Neural progenitor cell (in vitro differentiated cells): ENCODE results near the gene ZNF57. TPM values are rescaled to one million over a fixed set of nuclear protein-coding genes. Genes with fewer than 3 reads are reported as not detected.

Experiments
- DNase-seq: peaks from one replicate; pipeline ENCODE4 v3.0.0-alpha.2; 2016; ENCODE audit warnings: low spot score
- H2AFZ ChIP-seq: fragments of 200-600 bp; sonication (generic); replicated peaks from 2 replicates; pipeline ENCODE4 v1.6.1; 2016; ENCODE audit warnings: antibody characterized with exemption
- H3F3A ChIP-seq: fragments of 200-600 bp; sonication (generic); 2 replicates; pipeline ENCODE4 v1.6.1; 2016; ENCODE audit warnings: antibody characterized with exemption, low read depth
- H3K27ac ChIP-seq: fragments of 200-600 bp; sonication (generic); 2 replicates; pipeline ENCODE4 v1.5.1; 2016; ENCODE audit warnings: mild to moderate bottlenecking
- H3K27me3 ChIP-seq: fragments of 200-600 bp; sonication (generic); 2 replicates; pipeline ENCODE4 v1.6.1; 2016; ENCODE audit warnings: mild to moderate bottlenecking, moderate library complexity
- H3K36me3 ChIP-seq: fragments of 200-600 bp; sonication (generic); 2 replicates; pipeline ENCODE4 v1.5.1; 2016
- H3K4me1 ChIP-seq: fragments of 200-600 bp; sonication (generic); 2 replicates; pipeline ENCODE4 v1.6.1; 2016; ENCODE audit warnings: mixed run types
- H3K4me2 ChIP-seq: fragments of 200-600 bp; sonication (generic); 2 replicates; pipeline ENCODE4 v1.6.1; 2016
- H3K4me3 ChIP-seq: fragments of 200-600 bp; sonication (generic); 2 replicates; pipeline ENCODE4 v1.5.1; 2016
- H3K79me2 ChIP-seq: fragments of 200-600 bp; sonication (generic); 2 replicates; pipeline ENCODE4 v1.6.1; 2016; ENCODE audit warnings: low read depth
- H3K9ac ChIP-seq: fragments of 200-600 bp; sonication (generic); 2 replicates; pipeline ENCODE4 v1.6.1; 2016
- H3K9me3 ChIP-seq: fragments of 200-600 bp; sonication (generic); 2 replicates; pipeline ENCODE4 v1.5.1; 2016; ENCODE audit warnings: low read depth
- H4K20me1 ChIP-seq: fragments of 200-600 bp; sonication (generic); 2 replicates; pipeline ENCODE4 v1.6.1; 2016; ENCODE audit warnings: low read depth
- H3K27ac Mint-ChIP-seq: 3 replicates; pipeline ENCODE4 v1.8.0; 2021; ENCODE audit warnings: mixed read lengths
- H3K27me3 Mint-ChIP-seq: 2 replicates; pipeline ENCODE4 v1.8.0; 2022; ENCODE audit warnings: low read depth, mild to moderate bottlenecking, inconsistent platforms, moderate library complexity, mixed read lengths; ENCODE audit not compliant: insufficient read depth
- H3K36me3 Mint-ChIP-seq: 3 replicates; pipeline ENCODE4 v1.8.0; 2021; ENCODE audit warnings: mixed read lengths
- H3K4me1 Mint-ChIP-seq: 3 replicates; pipeline ENCODE4 v1.8.0; 2021; ENCODE audit warnings: mixed read lengths
- H3K4me3 Mint-ChIP-seq: 3 replicates; pipeline ENCODE4 v1.8.0; 2021; ENCODE audit warnings: mild to moderate bottlenecking, moderate library complexity, mixed read lengths
- H3K9me3 Mint-ChIP-seq: 3 replicates; pipeline ENCODE4 v1.8.0; 2020; ENCODE audit warnings: mixed read lengths
- CTCF ChIP-seq: fragments of 200-600 bp; sonication (generic); IDR thresholded peaks from 2 replicates; pipeline ENCODE4 v1.5.1; 2017; ENCODE audit warnings: antibody characterized with exemption, mild to moderate bottlenecking
- EZH2 ChIP-seq: fragments of 200-600 bp; sonication (generic); IDR thresholded peaks from 2 replicates; pipeline ENCODE4 v1.6.1; 2017; ENCODE audit warnings: antibody characterized with exemption, mild to moderate bottlenecking, moderate library complexity
- EZH2phosphoT487 ChIP-seq: fragments of 200-600 bp; sonication (generic); IDR thresholded peaks from 2 replicates; pipeline ENCODE4 v1.6.1; 2017; ENCODE audit warnings: antibody characterized with exemption
- total RNA-seq: library from RNA; depleted of rRNA; stranded (reverse); fragments of >200 nt; gene quantifications from 2 replicates; pipeline ENCODE4 v1.2.3, GENCODE V29; 2015; ENCODE audit warnings: low replicate concordance

ZNF57 gene
- total RNA-seq, 1 donor from 2014 or later, result 5.6 TPM

DNA sequence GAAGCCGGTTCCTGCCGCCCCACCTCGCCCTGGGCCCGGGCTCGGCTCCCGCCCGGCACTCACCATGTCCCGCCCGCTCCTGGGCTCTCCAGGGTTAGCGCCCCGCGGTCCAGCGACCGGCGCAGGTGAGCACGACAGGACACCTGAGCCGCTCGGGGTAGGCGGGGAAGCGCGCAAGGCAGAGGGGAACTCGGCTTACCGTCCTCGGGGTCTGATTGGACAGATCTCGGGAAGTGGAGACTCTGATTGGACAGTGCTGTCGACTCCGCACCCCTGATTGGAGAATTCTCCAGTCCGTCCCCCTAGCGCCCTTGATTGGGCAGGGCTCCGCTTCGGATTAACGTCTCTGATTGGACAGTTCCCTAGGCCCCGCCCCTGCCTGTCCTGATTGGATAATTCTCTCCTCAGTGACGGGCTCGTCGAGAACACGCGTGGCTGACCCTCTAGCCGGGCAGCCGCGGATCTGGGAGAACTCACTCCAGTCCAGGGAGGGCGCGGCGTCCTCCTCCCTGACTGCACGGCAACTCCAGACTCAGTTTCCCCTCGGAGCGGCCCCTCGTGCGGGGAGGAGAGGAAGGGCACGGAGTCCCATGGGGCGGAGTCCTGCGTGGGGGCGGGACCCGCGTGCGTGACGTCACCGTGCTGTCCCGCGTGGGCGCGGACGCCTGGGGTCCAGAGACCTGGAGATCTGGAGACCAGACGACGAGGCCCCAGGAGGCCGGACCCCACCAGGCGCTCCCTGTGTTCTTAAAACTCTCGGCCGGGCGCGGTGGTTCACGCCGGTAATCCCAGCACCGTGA, 44.2 kb downstream of the ZNF57 start, which contains the start of gene ZNF77:
ZNF77 (minus strand) TSS at position 197 of the 800 bp plus-strand sequence; CDS start at position 66, 131 bp downstream.
- Histone ChIP-seq H3K4me3 (peak within 1 kb of the TSS; percentile 84), H3K27me3 (no peaks in the 10 kb centered on the region), H3K4me1 (peaks cover 6% of the 10 kb centered on the region), H3F3A (peaks cover 27% of the 10 kb centered on the region), H2AFZ (peak within 1 kb of the TSS; percentile 85), H3K36me3 (no peaks in the 10 kb centered on the region), H3K9me3 (no peaks in the 10 kb centered on the region), H4K20me1 (peaks cover 12% of the 10 kb centered on the region), H3K79me2 (peaks cover 19% of the 10 kb centered on the region), H3K9ac (peak within 1 kb of the TSS; percentile 45), H3K4me2 (peak within 1 kb of the TSS; percentile 93), H3K27ac (no peak within 1 kb of the TSS)
- Mint-ChIP-seq H3K9me3 (no peaks in the 10 kb centered on the region), H3K4me1 (peaks cover 18% of the 10 kb centered on the region), H3K4me3 (peak within 1 kb of the TSS; percentile 96), H3K27me3 (peaks cover 3% of the 10 kb centered on the region), H3K36me3 (peaks cover 6% of the 10 kb centered on the region), H3K27ac (peak within 1 kb of the TSS; percentile 69)
- TF ChIP-seq CTCF, result no peak
- peak; percentile 2 for TF ChIP-seq EZH2
- no peak for TF ChIP-seq EZH2phosphoT487
- peak; percentile 99 for DNase-seq

DNA sequence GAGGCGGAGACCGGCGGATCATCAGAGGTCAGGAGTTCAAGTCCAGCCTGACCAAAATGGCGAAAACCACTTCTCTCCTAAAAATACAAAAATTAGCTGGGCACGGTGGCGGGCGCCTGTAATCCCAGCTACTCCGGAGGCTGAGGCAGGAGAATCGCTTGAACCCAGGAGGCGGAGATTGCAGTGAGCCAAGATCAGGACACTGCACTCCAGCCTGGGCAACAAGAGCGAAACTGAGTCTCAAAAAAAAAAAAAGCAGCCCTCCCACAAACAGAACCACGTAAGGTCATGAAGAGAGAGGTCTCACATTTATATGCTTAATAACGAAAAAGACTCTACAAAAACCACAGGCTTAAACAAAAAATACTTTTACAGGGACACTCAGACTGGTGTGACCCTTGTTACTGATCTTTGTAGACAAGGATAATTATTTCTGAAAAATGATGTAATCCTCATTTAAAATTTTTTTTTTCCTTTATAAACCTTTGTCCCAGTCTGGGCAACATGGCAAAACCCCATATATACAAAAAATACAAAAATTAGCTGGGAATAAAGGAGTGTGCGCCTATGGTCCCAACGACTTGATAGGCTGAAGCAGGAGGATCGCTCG, 45.0 kb downstream of the ZNF57 start:
- Histone ChIP-seq H4K20me1 (peaks cover 13% of the 10 kb centered on the region), H3K4me1 (peaks cover 6% of the 10 kb centered on the region), H3K4me3 (peak overlapping the region; percentile 84), H3F3A (peaks cover 27% of the 10 kb centered on the region), H3K79me2 (peaks cover 23% of the 10 kb centered on the region), H3K4me2 (peak overlapping the region; percentile 70), H3K9ac (no peak overlapping the region), H3K27ac (no peak overlapping the region), H3K36me3 (no peaks in the 10 kb centered on the region), H3K9me3 (no peaks in the 10 kb centered on the region), H2AFZ (peak overlapping the region; percentile 85), H3K27me3 (no peaks in the 10 kb centered on the region)
- peaks cover 19% of the 10 kb centered on the region for H3K4me1 Mint-ChIP-seq
- H3K36me3 Mint-ChIP-seq, result peaks cover 6% of the 10 kb centered on the region
- no peak for DNase-seq
- H3K4me3 Mint-ChIP-seq, result peak overlapping the region; percentile 96
- H3K27me3 Mint-ChIP-seq, result peaks cover 3% of the 10 kb centered on the region
- H3K27ac Mint-ChIP-seq, result no peak overlapping the region
- TF ChIP-seq CTCF, result no peak
- no peak for TF ChIP-seq EZH2
- no peak for TF ChIP-seq EZH2phosphoT487
- H3K9me3 Mint-ChIP-seq, result no peaks in the 10 kb centered on the region

GRCh38 chr19:2949939-2950285, 49.2 kb downstream of the ZNF57 start:
- peak overlapping the region; percentile 95 for H3K4me2 ChIP-seq
- peaks cover 2% of the 10 kb centered on the region for H3K36me3 Mint-ChIP-seq
- H2AFZ ChIP-seq, result peak overlapping the region; percentile 65
- peak overlapping the region; percentile 42 for H3K27ac ChIP-seq
- H3K4me3 ChIP-seq, result peak overlapping the region; percentile 89
- no peaks in the 10 kb centered on the region for H3K9me3 ChIP-seq
- H3K79me2 ChIP-seq, result peaks cover 16% of the 10 kb centered on the region
- H3K27ac Mint-ChIP-seq, result peak overlapping the region; percentile 92
- TF ChIP-seq CTCF, result no peak
- no peak for TF ChIP-seq EZH2phosphoT487
- TF ChIP-seq EZH2, result no peak
- H3K4me1 ChIP-seq, result peaks cover 6% of the 10 kb centered on the region
- peak overlapping the region; percentile 84 for H3K9ac ChIP-seq
- no peaks in the 10 kb centered on the region for H3K9me3 Mint-ChIP-seq
- peak overlapping the region; percentile 98 for H3K4me3 Mint-ChIP-seq
- no peaks in the 10 kb centered on the region for H3K36me3 ChIP-seq
- DNase-seq, result no peak
- peaks cover 12% of the 10 kb centered on the region for H3K4me1 Mint-ChIP-seq
- H3K27me3 Mint-ChIP-seq, result peaks cover 2% of the 10 kb centered on the region
- H3K27me3 ChIP-seq, result no peaks in the 10 kb centered on the region
- peaks cover 25% of the 10 kb centered on the region for H3F3A ChIP-seq
- H4K20me1 ChIP-seq, result peaks cover 13% of the 10 kb centered on the region
